ENCODE measurements around the gene TMEM215.

TMEM215 gene

GRCh38 chr9:32755730-32756129 is 27.6 kb upstream of the TMEM215 start:
- no peak for ATAC-seq
- TF ChIP-seq CSRNP3 (CRISPR knock-in tag; IDR thresholded peaks at IDR 0.05): no peak
- TF ChIP-seq ISL1 (CRISPR knock-in tag; IDR thresholded peaks at IDR 0.05): no peak
- no peak for TF ChIP-seq ZC3H10 (CRISPR knock-in tag; IDR thresholded peaks at IDR 0.05)
- TF ChIP-seq ARNTL (CRISPR knock-in tag; IDR thresholded peaks at IDR 0.05; ENCODE audit: borderline replicate concordance, low read depth): no peak
- no peak for TF ChIP-seq ZNF565 (CRISPR knock-in tag; conservative IDR thresholded peaks at IDR 0.05; ENCODE audit: low read depth)

GRCh38 chr9:32764139-32764538 is 19.2 kb upstream of the TMEM215 start:
- no peak for TF ChIP-seq ZNF565 (CRISPR knock-in tag; conservative IDR thresholded peaks at IDR 0.05; ENCODE audit: low read depth)
- no peak for TF ChIP-seq PPARA (CRISPR knock-in tag; IDR thresholded peaks at IDR 0.05; ENCODE audit: borderline replicate concordance)
- TF ChIP-seq PATZ1 (CRISPR knock-in tag; IDR thresholded peaks at IDR 0.05; ENCODE audit: borderline replicate concordance): no peak
- no peak for TF ChIP-seq RARB (CRISPR knock-in tag; IDR thresholded peaks at IDR 0.05)
- TF ChIP-seq TSHZ2 (CRISPR knock-in tag; IDR thresholded peaks at IDR 0.05): no peak
- TF ChIP-seq POU6F1 (CRISPR knock-in tag; IDR thresholded peaks at IDR 0.05; ENCODE audit: borderline replicate concordance, low read depth): no peak
- TF ChIP-seq OSR1 (CRISPR knock-in tag; IDR thresholded peaks at IDR 0.05): no peak
- no peak for TF ChIP-seq CSDC2 (CRISPR knock-in tag; IDR thresholded peaks at IDR 0.05)
- no peak for TF ChIP-seq ESRRG (CRISPR knock-in tag; IDR thresholded peaks at IDR 0.05)
- TF ChIP-seq CREB5 (CRISPR knock-in tag; IDR thresholded peaks at IDR 0.05; ENCODE audit: low read depth): no peak
- TF ChIP-seq ZC3H10 (CRISPR knock-in tag; IDR thresholded peaks at IDR 0.05): no peak
- no peak for ATAC-seq

GRCh38 chr9:32775283-32775682 is 8.1 kb upstream of the TMEM215 start:
- TF ChIP-seq BACH2 (CRISPR knock-in tag; IDR thresholded peaks at IDR 0.05; ENCODE audit: borderline replicate concordance): no peak
- TF ChIP-seq PATZ1 (CRISPR knock-in tag; IDR thresholded peaks at IDR 0.05; ENCODE audit: borderline replicate concordance): no peak
- no peak for TF ChIP-seq PPARA (CRISPR knock-in tag; IDR thresholded peaks at IDR 0.05; ENCODE audit: borderline replicate concordance)
- no peak for TF ChIP-seq CREB5 (CRISPR knock-in tag; IDR thresholded peaks at IDR 0.05; ENCODE audit: low read depth)
- TF ChIP-seq GLIS3 (CRISPR knock-in tag; IDR thresholded peaks at IDR 0.05): no peak
- no peak for TF ChIP-seq TSHZ2 (CRISPR knock-in tag; IDR thresholded peaks at IDR 0.05)
- ATAC-seq: no peak
